Left ventricle myocardium superior (tissue), 1 donor: ENCODE measurements around the gene EPHB2. TPM values are rescaled to one million over a fixed set of nuclear protein-coding genes. Genes with fewer than 3 reads are reported as not detected.

Experiments
- ATAC-seq: fragments of 200-7000 bp; cut with Tn5 transposase; one replicate; pipeline ENCODE4 v1.9.1; 2020; ENCODE audit warnings: mild to moderate bottlenecking, moderate library complexity
- DNase-seq: peaks from one replicate; pipeline ENCODE4 v3.0.0-alpha.2; 2020
- intact Hi-C: fragments of 100-400 bp; cut with micrococcal nuclease; formaldehyde crosslinking; loops from one replicate; pipeline ENCODE4 v1.11.0; 2022
- total RNA-seq: library from RNA; stranded (reverse); fragmentation: NEBNext Ultra II Directional; extraction: Animal tissue kit (Norgen Biotek cat#: 25700); gene quantifications from one replicate; pipeline ENCODE4 v1.2.1, GENCODE V29; 2021
- donor health status: DM: no; HTN: yes; CAD: no; lungs with severe emphysema.

EPHB2 gene
- total RNA-seq, 1 donor from 2014 or later = 2.4 TPM

- DNase-seq (peak; percentile 79), ATAC-seq (peak; percentile 92)
- intact Hi-C loops = no loop called here
These were observed 98.2 kb downstream of the EPHB2 start for GRCh38 chr1:22808676-22809483.

GRCh38 chr1:22809783-22810182 lies 99.1 kb downstream of the EPHB2 start:
- ATAC-seq = no peak
- intact Hi-C loops = no loop called here

GRCh38 chr1:22810378-22810777 lies 99.7 kb downstream of the EPHB2 start:
- intact Hi-C loops = no loop called here
- ATAC-seq = no peak
- no peak for DNase-seq

More at GRCh38 chr1:22809783-22810182, 99.1 kb downstream of the EPHB2 start:
- no peak for DNase-seq

GRCh38 chr1:22812092-22812880 lies 101.6 kb downstream of the EPHB2 start:
- ATAC-seq (no peak), DNase-seq (no peak)
- intact Hi-C loops = no loop called here

GRCh38 chr1:22812993-22813790 lies 102.6 kb downstream of the EPHB2 start:
- ATAC-seq = no peak
- intact Hi-C loops = no loop called here
- no peak for DNase-seq

- intact Hi-C loops = no loop called here
- no peak for DNase-seq
- no peak for ATAC-seq
These were observed 103.8 kb downstream of the EPHB2 start for GRCh38 chr1:22814176-22815042.

- no peak for DNase-seq
- intact Hi-C loops = no loop called here
These were observed 104.4 kb downstream of the EPHB2 start for GRCh38 chr1:22815043-22815365.

GRCh38 chr1:22815421-22816066 lies 104.9 kb downstream of the EPHB2 start:
- ATAC-seq (peak; percentile 67), DNase-seq (peak; percentile 57)
- intact Hi-C loops = no loop called here

More at GRCh38 chr1:22815043-22815365, 104.4 kb downstream of the EPHB2 start:
- no peak for ATAC-seq

- no peak for DNase-seq
- ATAC-seq = peak; percentile 22
- intact Hi-C loops = no loop called here
These were observed 105.6 kb downstream of the EPHB2 start for GRCh38 chr1:22816067-22816775.

- ATAC-seq (no peak), DNase-seq (no peak)
- intact Hi-C loops = no loop called here
These were observed 106.2 kb downstream of the EPHB2 start for GRCh38 chr1:22816803-22817202.

- DNase-seq = no peak
- intact Hi-C loops = no loop called here
These were observed 106.8 kb downstream of the EPHB2 start for GRCh38 chr1:22817462-22817861.

GRCh38 chr1:22818061-22818770 lies 107.6 kb downstream of the EPHB2 start:
- intact Hi-C loops = no loop called here
- ATAC-seq (no peak), DNase-seq (no peak)

More at GRCh38 chr1:22817462-22817861, 106.8 kb downstream of the EPHB2 start:
- no peak for ATAC-seq

- intact Hi-C loops = no loop called here
- ATAC-seq (no peak), DNase-seq (no peak)
These were observed 108.7 kb downstream of the EPHB2 start for GRCh38 chr1:22819361-22819760.

GRCh38 chr1:22821027-22821426 lies 110.4 kb downstream of the EPHB2 start:
- ATAC-seq (no peak), DNase-seq (no peak)
- intact Hi-C loops = no loop called here

- intact Hi-C loops = no loop called here
- no peak for DNase-seq
- ATAC-seq = no peak
These were observed 111.7 kb downstream of the EPHB2 start for GRCh38 chr1:22822371-22822770.

- intact Hi-C loops = no loop called here
- no peak for DNase-seq
- ATAC-seq = no peak
These were observed 113.8 kb downstream of the EPHB2 start for GRCh38 chr1:22824466-22824865.

- intact Hi-C loops = no loop called here
- no peak for DNase-seq
These were observed 114.3 kb downstream of the EPHB2 start for GRCh38 chr1:22824975-22825374.

More at GRCh38 chr1:22824975-22825374, 114.3 kb downstream of the EPHB2 start:
- ATAC-seq = no peak
